IPS-NIHi7 (cell line): ENCODE data around the gene SOX12.

Experiments
- DNase-seq: peaks from one replicate; pipeline ENCODE4 v3.0.0; 2012; ENCODE audit warnings: mixed read lengths; ENCODE audit errors: extremely low spot score

The SOX12 gene

GRCh38 chr20:301886-302848, 23.2 kb upstream of the SOX12 start:
- no peak for DNase-seq

GRCh38 chr20:305745-306144, 19.6 kb upstream of the SOX12 start:
- DNase-seq = no peak

GRCh38 chr20:308427-309038, 16.8 kb upstream of the SOX12 start:
- no peak for DNase-seq

- DNase-seq = no peak
These were observed 16.0 kb upstream of the SOX12 start for GRCh38 chr20:309306-309840.

GRCh38 chr20:309841-310644, 15.3 kb upstream of the SOX12 start:
- DNase-seq = peak; percentile 98

- no peak for DNase-seq
These were observed 14.7 kb upstream of the SOX12 start for GRCh38 chr20:310645-311044.

- DNase-seq = no peak
These were observed 13.7 kb upstream of the SOX12 start for GRCh38 chr20:311609-312008.

- DNase-seq = no peak
These were observed 13.3 kb upstream of the SOX12 start for GRCh38 chr20:312067-312466.

- DNase-seq = no peak
These were observed 12.5 kb upstream of the SOX12 start for GRCh38 chr20:312866-313265.

- DNase-seq = no peak
These were observed 11.9 kb upstream of the SOX12 start for GRCh38 chr20:313402-313801.

- no peak for DNase-seq
These were observed 11.4 kb upstream of the SOX12 start for GRCh38 chr20:313948-314347.

- no peak for DNase-seq
These were observed 8.9 kb upstream of the SOX12 start for GRCh38 chr20:316316-317068.

- peak; percentile 75 for DNase-seq
These were observed 941 bp upstream of the SOX12 start for GRCh38 chr20:324177-325044.

GRCh38 chr20:325889-326644, 715 bp downstream of the SOX12 start:
- no peak for DNase-seq

- DNase-seq = no peak
These were observed 1.4 kb downstream of the SOX12 start for GRCh38 chr20:326645-327185.

- DNase-seq = peak; percentile 89
These were observed 2.1 kb downstream of the SOX12 start for GRCh38 chr20:327186-328026.

- no peak for DNase-seq
These were observed 2.9 kb downstream of the SOX12 start for GRCh38 chr20:328027-328974.
